Measurements from ENCODE around the gene PIM1.
A peak's percentile ranks its signal among the peaks of the same experiment; 100 is the strongest.
"Not testable (repeated sequence)": the region's sequence is repeated elsewhere in the genome, so short reads cannot be mapped to it uniquely, and the experiment has no call there.

PIM1 gene

GRCh38 chr6:37187321-37188022, 17.5 kb downstream of the PIM1 start:
- Histone ChIP-seq H3K4me1 (ENCODE audit: control insufficient read depth, low read depth, low read length) (no peaks in the 10 kb centered on the region), H2BK15ac (replicated peaks; ENCODE audit: low read depth) (no peak overlapping the region), H3K4ac (ENCODE audit: low read depth, low read length) (no peak overlapping the region), H3K79me2 (ENCODE audit: control insufficient read depth, insufficient read depth, low read length) (no peaks in the 10 kb centered on the region), H2AK5ac (ENCODE audit: low read length) (no peak overlapping the region), H3K4me2 (ENCODE audit: low read length) (no peak overlapping the region), H4K8ac (ENCODE audit: low read depth, low read length) (no peak overlapping the region), H2BK120ac (ENCODE audit: low read depth, low read length) (no peak overlapping the region), H3K18ac (ENCODE audit: low read length) (no peak overlapping the region), H4K5ac (ENCODE audit: low read length) (no peak overlapping the region), H3K36me3 (ENCODE audit: control insufficient read depth, insufficient read depth, low read length) (no peaks in the 10 kb centered on the region), H2BK5ac (ENCODE audit: low read length) (no peak overlapping the region), H3K23ac (ENCODE audit: low read length) (no peak overlapping the region), H3K9ac (ENCODE audit: low read length) (no peak overlapping the region), H3K79me1 (ENCODE audit: low read length) (no peaks in the 10 kb centered on the region), H3K56ac (ENCODE audit: low read length) (peak overlapping the region; percentile 25), H3K4me3 (ENCODE audit: low read length) (no peak overlapping the region), H3K27ac (ENCODE audit: low read depth, low read length) (no peak overlapping the region), H3K27me3 (ENCODE audit: insufficient read depth, low read length, poor library complexity) (no peaks in the 10 kb centered on the region)
- WGBS (ENCODE audit: extremely low coverage, insufficient coverage, low lambda C conversion rate) = no CpG with 5 or more reads among the region's 7 CpGs
- no peak for DNase-seq

- Histone ChIP-seq H2BK120ac (ENCODE audit: low read depth, low read length) (no peak overlapping the region), H3K4me3 (ENCODE audit: low read length) (no peak overlapping the region), H3K27ac (ENCODE audit: low read depth, low read length) (no peak overlapping the region), H3K18ac (ENCODE audit: low read length) (no peak overlapping the region), H3K23ac (ENCODE audit: low read length) (no peak overlapping the region), H4K8ac (ENCODE audit: low read depth, low read length) (no peak overlapping the region), H3K4me2 (ENCODE audit: low read length) (no peak overlapping the region), H2AK5ac (ENCODE audit: low read length) (no peak overlapping the region), H3K36me3 (ENCODE audit: control insufficient read depth, insufficient read depth, low read length) (no peaks in the 10 kb centered on the region), H3K4ac (ENCODE audit: low read depth, low read length) (no peak overlapping the region), H2BK5ac (ENCODE audit: low read length) (no peak overlapping the region), H2BK15ac (replicated peaks; ENCODE audit: low read depth) (no peak overlapping the region), H3K79me2 (ENCODE audit: control insufficient read depth, insufficient read depth, low read length) (no peaks in the 10 kb centered on the region), H3K27me3 (ENCODE audit: insufficient read depth, low read length, poor library complexity) (no peaks in the 10 kb centered on the region), H3K4me1 (ENCODE audit: control insufficient read depth, low read depth, low read length) (no peaks in the 10 kb centered on the region), H4K5ac (ENCODE audit: low read length) (no peak overlapping the region), H3K79me1 (ENCODE audit: low read length) (no peaks in the 10 kb centered on the region), H3K56ac (ENCODE audit: low read length) (no peak overlapping the region), H3K9ac (ENCODE audit: low read length) (no peak overlapping the region)
- no CpG with 5 or more reads among the region's 2 CpGs for WGBS (ENCODE audit: extremely low coverage, insufficient coverage, low lambda C conversion rate)
- no peak for DNase-seq
Observed at GRCh38 chr6:37188962-37189510, 19.1 kb downstream of the PIM1 start.

GRCh38 chr6:37190159-37190535, 20.2 kb downstream of the PIM1 start:
- H2BK120ac ChIP-seq (ENCODE audit: low read depth, low read length) = no peak overlapping the region
- DNase-seq = no peak
- no peaks in the 10 kb centered on the region for H3K27me3 ChIP-seq (ENCODE audit: insufficient read depth, low read length, poor library complexity)
- no CpG with 5 or more reads among the region's 1 CpG for WGBS (ENCODE audit: extremely low coverage, insufficient coverage, low lambda C conversion rate)
- H3K9ac ChIP-seq (ENCODE audit: low read length) = no peak overlapping the region
- no peak overlapping the region for H3K56ac ChIP-seq (ENCODE audit: low read length)
- no peaks in the 10 kb centered on the region for H3K4me1 ChIP-seq (ENCODE audit: control insufficient read depth, low read depth, low read length)
- no peak overlapping the region for H3K18ac ChIP-seq (ENCODE audit: low read length)
- H3K4me3 ChIP-seq (ENCODE audit: low read length) = no peak overlapping the region
- no peak overlapping the region for H2AK5ac ChIP-seq (ENCODE audit: low read length)
- no peak overlapping the region for H4K5ac ChIP-seq (ENCODE audit: low read length)
- no peak overlapping the region for H2BK15ac ChIP-seq (replicated peaks; ENCODE audit: low read depth)
- no peaks in the 10 kb centered on the region for H3K36me3 ChIP-seq (ENCODE audit: control insufficient read depth, insufficient read depth, low read length)
- no peaks in the 10 kb centered on the region for H3K79me2 ChIP-seq (ENCODE audit: control insufficient read depth, insufficient read depth, low read length)
- H3K4ac ChIP-seq (ENCODE audit: low read depth, low read length) = no peak overlapping the region
- H3K4me2 ChIP-seq (ENCODE audit: low read length) = no peak overlapping the region
- H4K8ac ChIP-seq (ENCODE audit: low read depth, low read length) = no peak overlapping the region
- H3K23ac ChIP-seq (ENCODE audit: low read length) = no peak overlapping the region
- H3K79me1 ChIP-seq (ENCODE audit: low read length) = no peaks in the 10 kb centered on the region
- H3K27ac ChIP-seq (ENCODE audit: low read depth, low read length) = no peak overlapping the region
- H2BK5ac ChIP-seq (ENCODE audit: low read length) = no peak overlapping the region

- no peak overlapping the region for H3K4me2 ChIP-seq (ENCODE audit: low read length)
- no peak overlapping the region for H3K9ac ChIP-seq (ENCODE audit: low read length)
- no peaks in the 10 kb centered on the region for H3K79me2 ChIP-seq (ENCODE audit: control insufficient read depth, insufficient read depth, low read length)
- no peak overlapping the region for H2BK15ac ChIP-seq (replicated peaks; ENCODE audit: low read depth)
- H3K23ac ChIP-seq (ENCODE audit: low read length) = no peak overlapping the region
- no peak overlapping the region for H4K5ac ChIP-seq (ENCODE audit: low read length)
- no peak for DNase-seq
- H3K4me1 ChIP-seq (ENCODE audit: control insufficient read depth, low read depth, low read length) = no peaks in the 10 kb centered on the region
- WGBS (ENCODE audit: extremely low coverage, insufficient coverage, low lambda C conversion rate) = no CpG with 5 or more reads among the region's 3 CpGs
- H2BK120ac ChIP-seq (ENCODE audit: low read depth, low read length) = no peak overlapping the region
- H3K27me3 ChIP-seq (ENCODE audit: insufficient read depth, low read length, poor library complexity) = no peaks in the 10 kb centered on the region
- H2AK5ac ChIP-seq (ENCODE audit: low read length) = no peak overlapping the region
- H3K79me1 ChIP-seq (ENCODE audit: low read length) = no peaks in the 10 kb centered on the region
- H4K8ac ChIP-seq (ENCODE audit: low read depth, low read length) = no peak overlapping the region
- no peaks in the 10 kb centered on the region for H3K36me3 ChIP-seq (ENCODE audit: control insufficient read depth, insufficient read depth, low read length)
- H3K4ac ChIP-seq (ENCODE audit: low read depth, low read length) = no peak overlapping the region
- H3K18ac ChIP-seq (ENCODE audit: low read length) = no peak overlapping the region
- H3K4me3 ChIP-seq (ENCODE audit: low read length) = no peak overlapping the region
- H2BK5ac ChIP-seq (ENCODE audit: low read length) = no peak overlapping the region
- no peak overlapping the region for H3K56ac ChIP-seq (ENCODE audit: low read length)
- H3K27ac ChIP-seq (ENCODE audit: low read depth, low read length) = no peak overlapping the region
Observed at GRCh38 chr6:37192666-37193065, 22.7 kb downstream of the PIM1 start.

GRCh38 chr6:37194886-37195285, 24.9 kb downstream of the PIM1 start:
- H3K4me2 ChIP-seq (ENCODE audit: low read length); H3K36me3 ChIP-seq (ENCODE audit: control insufficient read depth, insufficient read depth, low read length); H2BK120ac ChIP-seq (ENCODE audit: low read depth, low read length); H3K4ac ChIP-seq (ENCODE audit: low read depth, low read length); H2BK5ac ChIP-seq (ENCODE audit: low read length); H2BK15ac ChIP-seq (replicated peaks; ENCODE audit: low read depth); H4K8ac ChIP-seq (ENCODE audit: low read depth, low read length); H3K9ac ChIP-seq (ENCODE audit: low read length); H3K4me1 ChIP-seq (ENCODE audit: control insufficient read depth, low read depth, low read length); H3K4me3 ChIP-seq (ENCODE audit: low read length); H3K18ac ChIP-seq (ENCODE audit: low read length); DNase-seq; H4K5ac ChIP-seq (ENCODE audit: low read length); H3K27ac ChIP-seq (ENCODE audit: low read depth, low read length); H3K23ac ChIP-seq (ENCODE audit: low read length); H3K79me1 ChIP-seq (ENCODE audit: low read length); H3K56ac ChIP-seq (ENCODE audit: low read length); H3K27me3 ChIP-seq (ENCODE audit: insufficient read depth, low read length, poor library complexity); H2AK5ac ChIP-seq (ENCODE audit: low read length); H3K79me2 ChIP-seq (ENCODE audit: control insufficient read depth, insufficient read depth, low read length): not testable (repeated sequence)
- no CpG with 5 or more reads among the region's 1 CpG for WGBS (ENCODE audit: extremely low coverage, insufficient coverage, low lambda C conversion rate)

GRCh38 chr6:37196451-37196850, 26.5 kb downstream of the PIM1 start:
- not testable (repeated sequence) for H3K36me3 ChIP-seq (ENCODE audit: control insufficient read depth, insufficient read depth, low read length); H3K4me2 ChIP-seq (ENCODE audit: low read length); H4K5ac ChIP-seq (ENCODE audit: low read length); H4K8ac ChIP-seq (ENCODE audit: low read depth, low read length); H3K4me1 ChIP-seq (ENCODE audit: control insufficient read depth, low read depth, low read length); H3K27ac ChIP-seq (ENCODE audit: low read depth, low read length); H2BK120ac ChIP-seq (ENCODE audit: low read depth, low read length); H2BK5ac ChIP-seq (ENCODE audit: low read length); H3K9ac ChIP-seq (ENCODE audit: low read length); H3K27me3 ChIP-seq (ENCODE audit: insufficient read depth, low read length, poor library complexity); H3K18ac ChIP-seq (ENCODE audit: low read length); H3K56ac ChIP-seq (ENCODE audit: low read length); H2AK5ac ChIP-seq (ENCODE audit: low read length); DNase-seq; H3K23ac ChIP-seq (ENCODE audit: low read length); H3K4ac ChIP-seq (ENCODE audit: low read depth, low read length); H2BK15ac ChIP-seq (replicated peaks; ENCODE audit: low read depth); H3K4me3 ChIP-seq (ENCODE audit: low read length); H3K79me1 ChIP-seq (ENCODE audit: low read length); H3K79me2 ChIP-seq (ENCODE audit: control insufficient read depth, insufficient read depth, low read length)
- no CpG with 5 or more reads among the region's 4 CpGs for WGBS (ENCODE audit: extremely low coverage, insufficient coverage, low lambda C conversion rate)
